Liver (tissue), 3 donors: ENCODE data around the gene ABHD14A.

Experiments used
- JUND ChIP-seq, 2 donors: IDR thresholded peaks; 2 replicates each; pipeline ENCODE4 v1.6.1; 2016; ENCODE audit warnings: antibody characterized with exemption in 2 of 2
- TF ChIP-seq, protein P1 (sequence below): fragments of 150-350 bp; IDR thresholded peaks from 2 replicates; pipeline ENCODE4 v1.5.1; 2017; ENCODE audit warnings: improper control_type of control experiment, low read depth, low read length; ENCODE audit not compliant: missing input control
- TF ChIP-seq, protein P2 (sequence below): IDR thresholded peaks from 2 replicates; pipeline ENCODE4 v1.6.1; 2016; ENCODE audit warnings: antibody characterized with exemption
- donor health status: healthy.
- donor health status: healthy.

DNA sequence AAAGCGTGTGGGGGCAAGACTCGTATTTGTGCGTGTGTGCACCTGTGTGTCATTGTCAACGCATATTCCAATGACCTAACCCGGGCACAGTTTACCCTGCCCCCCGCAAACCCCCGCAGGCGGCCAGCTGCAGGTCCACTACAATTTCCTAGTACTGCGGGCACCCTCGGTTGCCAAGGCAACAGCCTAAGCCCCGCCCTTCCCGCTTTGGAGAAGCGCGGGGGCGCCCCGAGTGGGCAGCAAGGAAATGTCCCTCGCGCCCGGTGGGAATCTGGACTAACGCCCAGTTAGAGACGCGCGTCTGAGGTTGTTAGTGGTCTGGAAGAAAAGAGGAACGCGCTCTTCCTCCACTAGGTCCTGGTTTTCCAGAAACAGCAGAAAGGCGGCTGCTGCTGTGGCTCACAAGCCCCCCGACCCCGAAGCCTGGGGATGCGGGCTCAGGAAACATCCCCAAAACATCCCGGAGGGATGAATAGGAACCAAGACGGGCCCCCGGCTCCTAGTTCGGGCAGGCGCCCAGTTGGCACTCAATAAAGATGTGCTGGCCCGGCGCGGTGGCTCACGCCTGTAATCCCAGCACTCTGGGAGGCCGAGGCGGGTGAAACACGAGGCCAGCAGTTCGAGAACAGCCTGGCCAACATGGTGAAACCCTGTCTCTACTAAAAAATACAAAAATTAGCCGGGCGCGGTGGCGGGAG is 1.1 kb downstream of the ABHD14A start:
- TF ChIP-seq, protein P1, sequence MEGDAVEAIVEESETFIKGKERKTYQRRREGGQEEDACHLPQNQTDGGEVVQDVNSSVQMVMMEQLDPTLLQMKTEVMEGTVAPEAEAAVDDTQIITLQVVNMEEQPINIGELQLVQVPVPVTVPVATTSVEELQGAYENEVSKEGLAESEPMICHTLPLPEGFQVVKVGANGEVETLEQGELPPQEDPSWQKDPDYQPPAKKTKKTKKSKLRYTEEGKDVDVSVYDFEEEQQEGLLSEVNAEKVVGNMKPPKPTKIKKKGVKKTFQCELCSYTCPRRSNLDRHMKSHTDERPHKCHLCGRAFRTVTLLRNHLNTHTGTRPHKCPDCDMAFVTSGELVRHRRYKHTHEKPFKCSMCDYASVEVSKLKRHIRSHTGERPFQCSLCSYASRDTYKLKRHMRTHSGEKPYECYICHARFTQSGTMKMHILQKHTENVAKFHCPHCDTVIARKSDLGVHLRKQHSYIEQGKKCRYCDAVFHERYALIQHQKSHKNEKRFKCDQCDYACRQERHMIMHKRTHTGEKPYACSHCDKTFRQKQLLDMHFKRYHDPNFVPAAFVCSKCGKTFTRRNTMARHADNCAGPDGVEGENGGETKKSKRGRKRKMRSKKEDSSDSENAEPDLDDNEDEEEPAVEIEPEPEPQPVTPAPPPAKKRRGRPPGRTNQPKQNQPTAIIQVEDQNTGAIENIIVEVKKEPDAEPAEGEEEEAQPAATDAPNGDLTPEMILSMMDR = no peak
- no peak for TF ChIP-seq JUND (IDR thresholded peaks at IDR 0.05)
- TF ChIP-seq, protein P2, sequence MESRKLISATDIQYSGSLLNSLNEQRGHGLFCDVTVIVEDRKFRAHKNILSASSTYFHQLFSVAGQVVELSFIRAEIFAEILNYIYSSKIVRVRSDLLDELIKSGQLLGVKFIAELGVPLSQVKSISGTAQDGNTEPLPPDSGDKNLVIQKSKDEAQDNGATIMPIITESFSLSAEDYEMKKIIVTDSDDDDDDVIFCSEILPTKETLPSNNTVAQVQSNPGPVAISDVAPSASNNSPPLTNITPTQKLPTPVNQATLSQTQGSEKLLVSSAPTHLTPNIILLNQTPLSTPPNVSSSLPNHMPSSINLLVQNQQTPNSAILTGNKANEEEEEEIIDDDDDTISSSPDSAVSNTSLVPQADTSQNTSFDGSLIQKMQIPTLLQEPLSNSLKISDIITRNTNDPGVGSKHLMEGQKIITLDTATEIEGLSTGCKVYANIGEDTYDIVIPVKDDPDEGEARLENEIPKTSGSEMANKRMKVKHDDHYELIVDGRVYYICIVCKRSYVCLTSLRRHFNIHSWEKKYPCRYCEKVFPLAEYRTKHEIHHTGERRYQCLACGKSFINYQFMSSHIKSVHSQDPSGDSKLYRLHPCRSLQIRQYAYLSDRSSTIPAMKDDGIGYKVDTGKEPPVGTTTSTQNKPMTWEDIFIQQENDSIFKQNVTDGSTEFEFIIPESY = no peak
